ENCODE measurements around the gene NOS2. TPM values are rescaled to one million over a fixed set of nuclear protein-coding genes. Genes with fewer than 3 reads are reported as not detected.

NOS2 gene
- total and polyA plus RNA-seq, 2 experiments from 2014 or later, result 6.7 to 7.9 TPM

DNA sequence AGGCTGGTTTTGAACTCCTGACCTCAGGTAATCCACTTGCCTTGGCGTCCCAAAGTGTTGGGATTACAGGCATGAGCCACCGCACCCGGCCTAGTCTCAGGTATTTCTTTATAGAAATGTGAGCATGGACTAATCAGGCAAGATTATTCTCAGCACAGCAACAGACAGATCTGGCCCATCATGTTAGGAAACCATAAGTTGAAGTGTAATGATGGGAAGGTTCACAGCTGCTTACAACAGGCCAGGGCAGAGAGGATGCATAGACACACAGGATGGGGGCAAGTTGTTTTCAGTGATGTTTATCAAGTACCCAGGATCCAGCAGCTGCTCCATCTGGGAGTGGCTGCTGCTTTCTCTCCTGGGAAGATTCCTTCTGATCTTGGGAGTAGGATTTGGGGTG is 16.6 kb upstream of the NOS2 start:
- no peak for DNase-seq (ENCODE audit: low spot score)
- no peaks in the 10 kb centered on the region for H3K79me2 ChIP-seq
- H3K9me2 ChIP-seq (replicated peaks; ENCODE audit: insufficient read depth), result no peaks in the 10 kb centered on the region
- H4K20me1 ChIP-seq (ENCODE audit: insufficient read depth, poor library complexity, severe bottlenecking), result no peaks in the 10 kb centered on the region
- no peaks in the 10 kb centered on the region for H3K27me3 ChIP-seq
- H3K4me2 ChIP-seq, result no peak overlapping the region
- 87% methylated on average over 3 of the region's 3 CpGs for WGBS (ENCODE audit: low lambda C conversion rate, missing lambda C conversion rate)
- H3K4me1 ChIP-seq (ENCODE audit: insufficient read depth), result peaks cover 11% of the 10 kb centered on the region
- no peaks in the 10 kb centered on the region for H3K9me3 ChIP-seq (ENCODE audit: low read depth)
- no peak overlapping the region for H3K27ac ChIP-seq
- no peak for TF ChIP-seq EZH2phosphoT487 (IDR thresholded peaks at IDR 0.05; ENCODE audit: low read depth, severe bottlenecking, unreplicated experiment)
- TF ChIP-seq EZH2 (IDR thresholded peaks at IDR 0.05; ENCODE audit: borderline replicate concordance), result no peak
- TF ChIP-seq, protein P1, sequence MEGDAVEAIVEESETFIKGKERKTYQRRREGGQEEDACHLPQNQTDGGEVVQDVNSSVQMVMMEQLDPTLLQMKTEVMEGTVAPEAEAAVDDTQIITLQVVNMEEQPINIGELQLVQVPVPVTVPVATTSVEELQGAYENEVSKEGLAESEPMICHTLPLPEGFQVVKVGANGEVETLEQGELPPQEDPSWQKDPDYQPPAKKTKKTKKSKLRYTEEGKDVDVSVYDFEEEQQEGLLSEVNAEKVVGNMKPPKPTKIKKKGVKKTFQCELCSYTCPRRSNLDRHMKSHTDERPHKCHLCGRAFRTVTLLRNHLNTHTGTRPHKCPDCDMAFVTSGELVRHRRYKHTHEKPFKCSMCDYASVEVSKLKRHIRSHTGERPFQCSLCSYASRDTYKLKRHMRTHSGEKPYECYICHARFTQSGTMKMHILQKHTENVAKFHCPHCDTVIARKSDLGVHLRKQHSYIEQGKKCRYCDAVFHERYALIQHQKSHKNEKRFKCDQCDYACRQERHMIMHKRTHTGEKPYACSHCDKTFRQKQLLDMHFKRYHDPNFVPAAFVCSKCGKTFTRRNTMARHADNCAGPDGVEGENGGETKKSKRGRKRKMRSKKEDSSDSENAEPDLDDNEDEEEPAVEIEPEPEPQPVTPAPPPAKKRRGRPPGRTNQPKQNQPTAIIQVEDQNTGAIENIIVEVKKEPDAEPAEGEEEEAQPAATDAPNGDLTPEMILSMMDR (IDR thresholded peaks at IDR 0.05; ENCODE audit: poor library complexity), result no peak
- no peak overlapping the region for H2AFZ ChIP-seq
- H3K36me3 ChIP-seq (replicated peaks; ENCODE audit: insufficient read depth, low read depth), result no peaks in the 10 kb centered on the region
- no peak overlapping the region for H3K4me3 ChIP-seq

DNA sequence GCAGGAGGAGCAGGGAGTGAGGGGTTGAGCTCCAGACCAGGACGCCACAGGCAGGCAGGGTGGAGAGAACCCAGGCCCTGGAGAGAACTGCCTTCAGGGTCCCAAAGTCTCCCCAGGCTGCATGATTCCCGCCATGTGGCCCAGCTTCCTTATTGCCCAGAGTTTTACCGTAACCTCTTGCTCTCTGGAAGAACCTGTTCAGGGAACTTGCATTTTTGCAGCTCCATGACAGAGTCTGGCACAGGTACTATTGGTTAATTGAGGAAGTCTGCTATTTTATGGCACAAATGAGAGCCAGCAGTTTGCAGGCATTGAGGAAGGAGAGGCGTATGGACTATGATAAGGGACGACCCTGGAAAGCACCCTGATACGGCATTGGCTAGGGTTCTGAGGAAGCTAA is 11.6 kb upstream of the NOS2 start:
- no peaks in the 10 kb centered on the region for H3K79me2 ChIP-seq
- DNase-seq (ENCODE audit: low spot score), result no peak
- H3K9me3 ChIP-seq (ENCODE audit: low read depth), result no peaks in the 10 kb centered on the region
- H3K9me2 ChIP-seq (replicated peaks; ENCODE audit: insufficient read depth), result no peaks in the 10 kb centered on the region
- H2AFZ ChIP-seq, result no peak overlapping the region
- no peaks in the 10 kb centered on the region for H3K36me3 ChIP-seq (replicated peaks; ENCODE audit: insufficient read depth, low read depth)
- H3K4me3 ChIP-seq, result no peak overlapping the region
- no peaks in the 10 kb centered on the region for H3K27me3 ChIP-seq
- WGBS (ENCODE audit: low lambda C conversion rate, missing lambda C conversion rate), result 82% methylated on average over 6 of the region's 6 CpGs
- H3K4me1 ChIP-seq (ENCODE audit: insufficient read depth), result peaks cover 10% of the 10 kb centered on the region
- no peak overlapping the region for H3K4me2 ChIP-seq
- no peaks in the 10 kb centered on the region for H4K20me1 ChIP-seq (ENCODE audit: insufficient read depth, poor library complexity, severe bottlenecking)
- H3K27ac ChIP-seq, result no peak overlapping the region
- TF ChIP-seq EZH2phosphoT487 (IDR thresholded peaks at IDR 0.05; ENCODE audit: low read depth, severe bottlenecking, unreplicated experiment), result no peak
- no peak for TF ChIP-seq EZH2 (IDR thresholded peaks at IDR 0.05; ENCODE audit: borderline replicate concordance)
- TF ChIP-seq, protein P1 (IDR thresholded peaks at IDR 0.05; ENCODE audit: poor library complexity), result no peak

DNA sequence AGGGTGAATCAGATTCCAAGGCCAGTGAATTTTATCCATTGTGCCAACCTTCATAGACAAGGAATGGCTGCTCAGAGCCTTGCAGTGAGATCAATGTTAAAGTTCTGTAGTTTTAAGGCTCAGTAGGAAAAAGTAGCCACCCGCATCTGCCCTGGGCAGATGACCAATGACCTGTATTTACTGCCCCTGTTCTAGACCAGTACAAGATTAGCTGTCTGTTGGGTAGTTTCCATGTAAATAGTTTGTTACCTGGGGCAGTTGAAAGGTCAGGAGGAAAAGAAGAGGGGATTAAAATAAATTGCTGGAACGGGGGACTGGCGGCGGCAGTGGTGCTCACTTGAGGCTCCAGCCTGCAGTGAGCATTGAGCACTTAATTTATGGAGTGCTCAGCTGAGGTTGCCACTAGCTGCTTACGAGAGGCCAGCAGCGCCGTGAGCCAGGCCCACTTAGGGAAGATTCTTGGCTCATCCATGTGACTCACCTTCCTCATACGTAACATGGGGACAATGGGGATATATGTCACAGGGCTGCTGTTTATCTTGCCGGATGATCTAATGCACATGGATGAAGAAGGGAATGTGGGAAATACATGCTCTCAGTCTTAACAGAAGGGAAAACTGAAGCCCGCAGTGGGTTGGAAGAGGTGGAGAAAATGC is 10.7 kb upstream of the NOS2 start:
- Histone ChIP-seq H3K9me2 (replicated peaks; ENCODE audit: insufficient read depth) (no peaks in the 10 kb centered on the region), H3K79me2 (no peaks in the 10 kb centered on the region), H3K4me3 (no peak overlapping the region), H3K9me3 (ENCODE audit: low read depth) (no peaks in the 10 kb centered on the region), H3K36me3 (replicated peaks; ENCODE audit: insufficient read depth, low read depth) (no peaks in the 10 kb centered on the region), H3K4me1 (ENCODE audit: insufficient read depth) (peaks cover 13% of the 10 kb centered on the region), H3K4me2 (no peak overlapping the region), H2AFZ (no peak overlapping the region), H4K20me1 (ENCODE audit: insufficient read depth, poor library complexity, severe bottlenecking) (no peaks in the 10 kb centered on the region), H3K27ac (peak overlapping the region; percentile 52), H3K27me3 (no peaks in the 10 kb centered on the region)
- peak; percentile 26 for DNase-seq (ENCODE audit: low spot score)
- WGBS (ENCODE audit: low lambda C conversion rate, missing lambda C conversion rate), result 59% methylated on average over 10 of the region's 10 CpGs
- TF ChIP-seq, protein P1 (IDR thresholded peaks at IDR 0.05; ENCODE audit: poor library complexity), result no peak
- TF ChIP-seq EZH2 (IDR thresholded peaks at IDR 0.05; ENCODE audit: borderline replicate concordance), result no peak
- no peak for TF ChIP-seq EZH2phosphoT487 (IDR thresholded peaks at IDR 0.05; ENCODE audit: low read depth, severe bottlenecking, unreplicated experiment)

Data from hepatocyte (in vitro differentiated cells).